ENCODE data around the gene PPP3CA. TPM values are rescaled to one million over a fixed set of nuclear protein-coding genes. Genes with fewer than 3 reads are reported as not detected.
"Not testable (repeated sequence)": the region's sequence is repeated elsewhere in the genome, so short reads cannot be mapped to it uniquely, and the experiment has no call there.

PPP3CA gene
- total RNA-seq, 1 experiment from 2014 or later = 15.5 TPM

DNA sequence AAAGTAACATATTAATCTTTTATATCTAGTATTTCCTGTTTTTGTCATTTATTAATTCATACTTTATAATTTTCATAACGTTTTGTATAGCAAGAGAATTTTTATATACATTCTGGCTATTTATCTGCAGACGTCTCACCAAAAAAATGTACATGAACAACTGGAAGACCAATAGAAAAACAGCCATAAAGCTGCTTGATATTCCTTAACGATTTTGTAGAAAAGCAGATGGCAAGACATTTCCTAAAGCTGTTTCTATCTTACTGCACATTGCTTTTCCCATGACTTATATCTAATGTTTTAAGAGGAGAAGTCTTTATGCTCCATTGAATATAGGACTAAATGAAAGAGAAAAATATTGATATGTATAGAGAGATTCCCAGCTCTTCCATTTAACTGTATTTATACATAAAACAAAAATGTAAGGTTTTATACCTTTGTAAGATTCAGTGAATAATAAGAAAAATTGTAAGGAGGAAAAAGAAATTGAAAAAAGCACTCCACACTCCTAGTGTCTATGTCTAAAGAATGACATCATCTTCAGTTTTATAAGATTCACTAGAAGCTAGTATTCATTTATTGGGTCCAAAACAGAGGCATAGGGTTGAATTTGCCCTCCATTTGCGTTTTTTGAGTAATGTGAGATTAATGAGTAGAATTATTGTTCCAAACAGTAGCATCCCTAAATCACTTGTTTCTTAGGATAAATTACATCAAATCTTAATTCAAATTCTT lies 248.5 kb downstream of the PPP3CA start:
- Histone ChIP-seq H3K4me1 (ENCODE audit: insufficient read depth, low read length) (peaks cover 14% of the 10 kb centered on the region), H3K9me3 (ENCODE audit: low read length) (no peaks in the 10 kb centered on the region), H2AFZ (ENCODE audit: low read length) (no peak overlapping the region), H3K36me3 (ENCODE audit: low read depth, low read length) (no peaks in the 10 kb centered on the region), H3K9ac (ENCODE audit: low read length) (no peak overlapping the region), H3K27me3 (ENCODE audit: low read length) (no peaks in the 10 kb centered on the region), H3K79me2 (ENCODE audit: low read length) (no peaks in the 10 kb centered on the region), H3K27ac (ENCODE audit: low read length) (no peak overlapping the region), H3K4me2 (ENCODE audit: low read length) (no peak overlapping the region), H4K20me1 (ENCODE audit: low read length) (no peaks in the 10 kb centered on the region), H3K9me2 (replicated peaks; ENCODE audit: low read length) (no peaks in the 10 kb centered on the region), H3F3A (ENCODE audit: low read length, unreplicated experiment) (no peaks in the 10 kb centered on the region), H3K4me3 (ENCODE audit: low read length) (no peak overlapping the region)
- CTCF ChIA-PET = no interaction called here
- DNase-seq (no peak), ATAC-seq (no peak)
- POLR2A ChIA-PET (ENCODE audit: unreplicated experiment) = no interaction called here
- intact Hi-C loops (cut with micrococcal nuclease) = no loop called here
- TF ChIP-seq, protein P1, sequence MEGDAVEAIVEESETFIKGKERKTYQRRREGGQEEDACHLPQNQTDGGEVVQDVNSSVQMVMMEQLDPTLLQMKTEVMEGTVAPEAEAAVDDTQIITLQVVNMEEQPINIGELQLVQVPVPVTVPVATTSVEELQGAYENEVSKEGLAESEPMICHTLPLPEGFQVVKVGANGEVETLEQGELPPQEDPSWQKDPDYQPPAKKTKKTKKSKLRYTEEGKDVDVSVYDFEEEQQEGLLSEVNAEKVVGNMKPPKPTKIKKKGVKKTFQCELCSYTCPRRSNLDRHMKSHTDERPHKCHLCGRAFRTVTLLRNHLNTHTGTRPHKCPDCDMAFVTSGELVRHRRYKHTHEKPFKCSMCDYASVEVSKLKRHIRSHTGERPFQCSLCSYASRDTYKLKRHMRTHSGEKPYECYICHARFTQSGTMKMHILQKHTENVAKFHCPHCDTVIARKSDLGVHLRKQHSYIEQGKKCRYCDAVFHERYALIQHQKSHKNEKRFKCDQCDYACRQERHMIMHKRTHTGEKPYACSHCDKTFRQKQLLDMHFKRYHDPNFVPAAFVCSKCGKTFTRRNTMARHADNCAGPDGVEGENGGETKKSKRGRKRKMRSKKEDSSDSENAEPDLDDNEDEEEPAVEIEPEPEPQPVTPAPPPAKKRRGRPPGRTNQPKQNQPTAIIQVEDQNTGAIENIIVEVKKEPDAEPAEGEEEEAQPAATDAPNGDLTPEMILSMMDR (conservative IDR thresholded peaks at IDR 0.05; ENCODE audit: low read depth, low read length) = no peak
- TF ChIP-seq EZH2 (IDR thresholded peaks at IDR 0.05; ENCODE audit: low read length, unreplicated experiment) (no peak), EZH2phosphoT487 (IDR thresholded peaks at IDR 0.05; ENCODE audit: borderline replicate concordance, low read length) (no peak)
- BruUV-seq (replicated peaks) = no TSS peak

DNA sequence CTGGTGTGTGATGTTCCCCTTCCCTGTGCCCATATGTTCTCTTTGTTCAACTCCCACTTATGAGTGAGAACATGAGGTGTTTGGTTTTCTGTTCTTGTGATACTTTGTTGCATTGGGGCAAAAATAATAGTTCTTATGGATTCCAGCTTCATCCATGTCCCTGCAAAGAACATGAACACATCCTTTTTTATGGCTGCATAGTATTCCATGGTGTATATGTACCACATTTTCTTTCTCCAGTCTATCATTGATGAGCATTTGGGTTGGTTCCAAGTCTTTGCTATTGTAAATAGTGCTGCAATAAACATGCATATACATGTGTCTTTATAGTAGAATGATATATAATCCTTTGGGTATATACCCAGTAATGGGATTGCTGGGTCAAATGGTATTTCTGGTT lies 254.7 kb downstream of the PPP3CA start:
- H3K4me2 ChIP-seq (ENCODE audit: low read length); POLR2A ChIA-PET (ENCODE audit: unreplicated experiment); H3K9me3 ChIP-seq (ENCODE audit: low read length); H4K20me1 ChIP-seq (ENCODE audit: low read length); intact Hi-C loops (cut with micrococcal nuclease); H3K36me3 ChIP-seq (ENCODE audit: low read depth, low read length); H3F3A ChIP-seq (ENCODE audit: low read length, unreplicated experiment); BruUV-seq (replicated peaks); ATAC-seq; H3K79me2 ChIP-seq (ENCODE audit: low read length); H3K9ac ChIP-seq (ENCODE audit: low read length); H3K4me3 ChIP-seq (ENCODE audit: low read length); CTCF ChIA-PET; H2AFZ ChIP-seq (ENCODE audit: low read length); H3K9me2 ChIP-seq (replicated peaks; ENCODE audit: low read length); H3K4me1 ChIP-seq (ENCODE audit: insufficient read depth, low read length); H3K27ac ChIP-seq (ENCODE audit: low read length); DNase-seq; H3K27me3 ChIP-seq (ENCODE audit: low read length): not testable (repeated sequence)

DNA sequence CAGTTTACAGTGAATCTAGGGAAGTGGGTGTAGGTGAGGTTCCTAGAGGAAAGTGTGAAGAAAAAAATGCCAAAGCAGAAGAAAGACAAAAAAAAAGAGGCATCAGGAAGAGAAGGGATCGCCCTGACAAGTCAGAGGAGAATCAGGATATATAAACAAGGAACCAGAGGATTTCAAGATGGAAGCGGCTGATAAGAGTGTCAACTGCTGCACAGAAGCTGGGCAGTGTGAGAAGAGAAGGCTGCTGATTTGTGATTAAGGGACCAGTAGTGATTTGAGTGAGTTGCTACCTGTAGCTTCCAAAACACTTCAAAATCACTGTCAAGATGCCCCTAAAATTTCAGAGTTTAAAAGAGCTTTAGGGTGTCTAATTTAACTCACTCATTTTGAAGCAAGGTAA lies 258.2 kb downstream of the PPP3CA start:
- intact Hi-C loops (cut with micrococcal nuclease) = no loop called here
- H3K27ac ChIP-seq (ENCODE audit: low read length) = no peak overlapping the region
- TF ChIP-seq, protein P1 (conservative IDR thresholded peaks at IDR 0.05; ENCODE audit: low read depth, low read length) = no peak
- no peak for TF ChIP-seq EZH2 (IDR thresholded peaks at IDR 0.05; ENCODE audit: low read length, unreplicated experiment)
- TF ChIP-seq EZH2phosphoT487 (IDR thresholded peaks at IDR 0.05; ENCODE audit: borderline replicate concordance, low read length) = no peak
- no peaks in the 10 kb centered on the region for H4K20me1 ChIP-seq (ENCODE audit: low read length)
- ATAC-seq (no peak), DNase-seq (no peak)
- no peak overlapping the region for H2AFZ ChIP-seq (ENCODE audit: low read length)
- no peaks in the 10 kb centered on the region for H3K4me1 ChIP-seq (ENCODE audit: insufficient read depth, low read length)
- no peak overlapping the region for H3K4me2 ChIP-seq (ENCODE audit: low read length)
- H3K4me3 ChIP-seq (ENCODE audit: low read length) = no peak overlapping the region
- no peaks in the 10 kb centered on the region for H3F3A ChIP-seq (ENCODE audit: low read length, unreplicated experiment)
- no peaks in the 10 kb centered on the region for H3K9me2 ChIP-seq (replicated peaks; ENCODE audit: low read length)
- ChIA-PET CTCF (no interaction called here), POLR2A (ENCODE audit: unreplicated experiment) (interaction anchor here (0.6 kb wide), 1 partner anchor 12 kb away, joined by 3 read pairs; no protein-coding TSS in a partner anchor)
- no TSS peak for BruUV-seq (replicated peaks)
- H3K36me3 ChIP-seq (ENCODE audit: low read depth, low read length) = no peaks in the 10 kb centered on the region
- no peak overlapping the region for H3K9ac ChIP-seq (ENCODE audit: low read length)
- no peaks in the 10 kb centered on the region for H3K9me3 ChIP-seq (ENCODE audit: low read length)
- no peaks in the 10 kb centered on the region for H3K79me2 ChIP-seq (ENCODE audit: low read length)
- no peaks in the 10 kb centered on the region for H3K27me3 ChIP-seq (ENCODE audit: low read length)
